Fibroblast of mammary gland (primary cell): ENCODE measurements around the gene RPLP2.

ENCODE experiments used
- DNase-seq: peaks from one replicate; pipeline ENCODE4 v3.0.0-alpha.2; 2010; ENCODE audit warnings: low read depth
- H3K4me3 ChIP-seq: 2 replicates; pipeline ENCODE4 v1.5.1; 2011; ENCODE audit warnings: low read depth, mild to moderate bottlenecking, low read length, moderate library complexity; ENCODE audit not compliant: control insufficient read depth
- TF ChIP-seq, protein P1 (sequence below): conservative IDR thresholded peaks from 2 replicates; pipeline ENCODE4 v1.5.1; 2011; ENCODE audit warnings: low read depth, low read length, inconsistent platforms; ENCODE audit not compliant: control insufficient read depth, insufficient read depth

RPLP2 gene

DNA sequence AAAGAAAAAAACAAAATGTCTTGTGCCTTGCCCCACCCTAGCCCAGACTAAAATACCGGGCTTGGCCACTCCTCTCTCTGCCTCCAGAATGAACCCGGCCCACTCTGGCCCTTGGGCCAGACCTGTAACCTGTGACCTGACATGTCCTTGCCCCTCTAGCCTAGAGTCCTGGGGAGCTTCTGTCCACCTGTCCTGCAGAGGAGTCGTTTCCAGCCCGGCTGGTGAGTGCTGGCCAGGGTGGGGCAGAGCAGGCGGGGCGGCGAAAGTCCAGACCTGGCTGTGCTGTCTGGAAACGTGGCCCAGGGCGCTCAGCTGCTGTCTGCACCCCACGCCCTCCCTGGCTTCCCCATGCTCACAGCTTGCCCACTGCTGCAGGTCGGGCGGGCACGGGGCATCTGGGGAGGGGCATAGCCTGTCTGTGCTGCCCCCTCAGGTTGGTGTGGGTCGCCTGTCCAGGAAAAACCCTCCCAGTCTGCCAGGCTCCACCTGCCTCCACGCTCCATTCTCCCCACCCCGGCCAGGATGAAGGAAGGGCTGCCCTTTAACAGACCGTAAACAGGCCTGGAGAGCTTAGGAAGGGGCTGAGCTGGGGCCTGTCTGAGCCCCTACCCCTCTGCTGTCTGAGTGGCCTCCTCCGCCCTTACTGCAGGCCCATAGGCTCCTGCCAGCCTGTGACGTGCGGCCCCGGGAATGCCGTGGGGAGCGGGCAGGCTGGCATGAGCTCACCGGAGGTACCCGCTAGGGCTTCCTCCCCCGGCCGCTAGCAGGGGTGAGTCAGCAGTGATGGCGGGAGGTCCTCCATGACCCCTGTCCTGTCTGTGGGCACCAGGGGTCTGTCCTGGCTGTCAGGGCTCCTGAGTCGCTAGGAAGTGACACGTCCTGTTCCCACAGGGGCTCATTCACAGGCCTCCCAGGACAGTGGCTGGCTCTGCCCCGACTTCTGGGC lies 24.9 kb downstream of the RPLP2 start:
- peak; percentile 62 for DNase-seq
- H3K4me3 ChIP-seq, result peak overlapping the region; percentile 37
- TF ChIP-seq, protein P1, sequence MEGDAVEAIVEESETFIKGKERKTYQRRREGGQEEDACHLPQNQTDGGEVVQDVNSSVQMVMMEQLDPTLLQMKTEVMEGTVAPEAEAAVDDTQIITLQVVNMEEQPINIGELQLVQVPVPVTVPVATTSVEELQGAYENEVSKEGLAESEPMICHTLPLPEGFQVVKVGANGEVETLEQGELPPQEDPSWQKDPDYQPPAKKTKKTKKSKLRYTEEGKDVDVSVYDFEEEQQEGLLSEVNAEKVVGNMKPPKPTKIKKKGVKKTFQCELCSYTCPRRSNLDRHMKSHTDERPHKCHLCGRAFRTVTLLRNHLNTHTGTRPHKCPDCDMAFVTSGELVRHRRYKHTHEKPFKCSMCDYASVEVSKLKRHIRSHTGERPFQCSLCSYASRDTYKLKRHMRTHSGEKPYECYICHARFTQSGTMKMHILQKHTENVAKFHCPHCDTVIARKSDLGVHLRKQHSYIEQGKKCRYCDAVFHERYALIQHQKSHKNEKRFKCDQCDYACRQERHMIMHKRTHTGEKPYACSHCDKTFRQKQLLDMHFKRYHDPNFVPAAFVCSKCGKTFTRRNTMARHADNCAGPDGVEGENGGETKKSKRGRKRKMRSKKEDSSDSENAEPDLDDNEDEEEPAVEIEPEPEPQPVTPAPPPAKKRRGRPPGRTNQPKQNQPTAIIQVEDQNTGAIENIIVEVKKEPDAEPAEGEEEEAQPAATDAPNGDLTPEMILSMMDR, result no peak

DNA sequence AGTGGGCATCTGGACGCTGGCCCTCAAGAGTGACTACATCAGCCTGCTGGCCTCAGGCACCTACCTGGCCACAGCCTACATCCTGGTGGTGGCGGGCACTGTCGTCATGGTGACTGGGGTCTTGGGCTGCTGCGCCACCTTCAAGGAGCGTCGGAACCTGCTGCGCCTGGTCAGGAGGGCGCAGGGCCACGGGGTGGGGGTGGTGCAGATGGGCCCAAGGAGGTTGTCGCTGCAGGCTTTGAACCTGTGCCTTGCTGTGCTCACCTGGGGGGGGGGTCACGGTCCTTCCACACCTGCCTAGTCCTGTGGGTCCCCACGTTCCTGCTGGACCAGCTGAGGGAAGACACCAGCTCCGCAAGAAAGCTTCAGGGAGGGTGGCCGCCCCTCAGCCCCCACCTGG lies 26.5 kb downstream of the RPLP2 start:
- TF ChIP-seq, protein P1, result no peak
- no peak for DNase-seq
- no peak overlapping the region for H3K4me3 ChIP-seq

DNA sequence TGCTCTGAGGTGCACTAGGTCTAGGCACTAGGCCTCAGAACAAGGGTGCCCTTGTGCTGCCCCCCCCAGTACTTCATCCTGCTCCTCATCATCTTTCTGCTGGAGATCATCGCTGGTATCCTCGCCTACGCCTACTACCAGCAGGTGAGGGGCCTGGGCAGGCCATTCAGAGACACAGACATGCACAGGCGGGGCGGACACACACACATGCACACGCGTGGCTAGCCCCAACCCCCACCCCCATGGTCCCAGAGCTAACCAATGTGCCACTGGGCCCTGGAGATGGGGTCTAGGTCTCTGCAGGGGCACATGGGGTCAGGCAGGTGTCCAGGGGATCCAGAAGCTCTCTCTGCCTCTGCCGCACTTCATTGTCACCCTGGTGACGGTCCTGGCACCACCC lies 26.9 kb downstream of the RPLP2 start:
- no peak for DNase-seq
- no peak overlapping the region for H3K4me3 ChIP-seq
- TF ChIP-seq, protein P1, result no peak

DNA sequence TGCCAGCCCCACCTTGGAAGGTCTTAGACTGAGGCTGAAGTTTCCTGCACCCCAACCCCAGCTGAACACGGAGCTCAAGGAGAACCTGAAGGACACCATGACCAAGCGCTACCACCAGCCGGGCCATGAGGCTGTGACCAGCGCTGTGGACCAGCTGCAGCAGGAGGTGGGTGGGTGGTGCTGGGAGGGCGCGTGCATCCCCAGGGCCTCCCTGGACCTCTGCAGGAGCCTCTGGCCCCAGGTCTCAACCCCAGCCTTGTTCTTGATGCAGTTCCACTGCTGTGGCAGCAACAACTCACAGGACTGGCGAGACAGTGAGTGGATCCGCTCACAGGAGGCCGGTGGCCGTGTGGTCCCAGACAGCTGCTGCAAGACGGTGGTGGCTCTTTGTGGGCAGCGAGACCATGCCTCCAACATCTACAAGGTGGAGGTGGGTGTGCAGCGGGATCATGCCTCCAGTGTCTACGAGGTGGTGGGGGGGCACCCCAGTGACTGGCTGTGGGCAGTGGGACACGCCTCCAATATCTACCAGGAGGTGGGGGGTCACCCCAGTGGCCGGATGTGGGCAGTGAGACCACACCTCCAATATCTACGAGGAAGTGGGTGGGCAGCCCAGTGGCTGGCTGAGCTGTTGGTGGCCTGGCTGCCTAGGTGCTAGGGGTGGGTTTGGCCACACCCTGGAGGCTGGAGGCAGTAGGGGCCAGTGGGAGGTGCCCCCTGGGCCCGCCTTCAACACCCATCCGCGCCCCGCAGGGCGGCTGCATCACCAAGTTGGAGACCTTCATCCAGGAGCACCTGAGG lies 27.6 kb downstream of the RPLP2 start:
- TF ChIP-seq, protein P1, result no peak
- no peak for DNase-seq
- H3K4me3 ChIP-seq, result no peak overlapping the region

DNA sequence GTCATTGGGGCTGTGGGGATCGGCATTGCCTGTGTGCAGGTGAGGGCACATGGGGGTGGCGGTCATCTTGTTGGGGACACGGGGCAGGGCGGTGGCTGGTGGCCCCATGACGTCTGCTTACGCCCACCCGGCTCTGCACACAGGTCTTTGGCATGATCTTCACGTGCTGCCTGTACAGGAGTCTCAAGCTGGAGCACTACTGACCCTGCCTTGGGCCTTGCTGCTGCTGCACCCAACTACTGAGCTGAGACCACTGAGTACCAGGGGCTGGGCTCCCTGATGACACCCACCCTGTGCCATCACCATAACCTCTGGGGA lies 28.2 kb downstream of the RPLP2 start:
- no peak overlapping the region for H3K4me3 ChIP-seq
- DNase-seq, result no peak
- TF ChIP-seq, protein P1, result no peak

DNA sequence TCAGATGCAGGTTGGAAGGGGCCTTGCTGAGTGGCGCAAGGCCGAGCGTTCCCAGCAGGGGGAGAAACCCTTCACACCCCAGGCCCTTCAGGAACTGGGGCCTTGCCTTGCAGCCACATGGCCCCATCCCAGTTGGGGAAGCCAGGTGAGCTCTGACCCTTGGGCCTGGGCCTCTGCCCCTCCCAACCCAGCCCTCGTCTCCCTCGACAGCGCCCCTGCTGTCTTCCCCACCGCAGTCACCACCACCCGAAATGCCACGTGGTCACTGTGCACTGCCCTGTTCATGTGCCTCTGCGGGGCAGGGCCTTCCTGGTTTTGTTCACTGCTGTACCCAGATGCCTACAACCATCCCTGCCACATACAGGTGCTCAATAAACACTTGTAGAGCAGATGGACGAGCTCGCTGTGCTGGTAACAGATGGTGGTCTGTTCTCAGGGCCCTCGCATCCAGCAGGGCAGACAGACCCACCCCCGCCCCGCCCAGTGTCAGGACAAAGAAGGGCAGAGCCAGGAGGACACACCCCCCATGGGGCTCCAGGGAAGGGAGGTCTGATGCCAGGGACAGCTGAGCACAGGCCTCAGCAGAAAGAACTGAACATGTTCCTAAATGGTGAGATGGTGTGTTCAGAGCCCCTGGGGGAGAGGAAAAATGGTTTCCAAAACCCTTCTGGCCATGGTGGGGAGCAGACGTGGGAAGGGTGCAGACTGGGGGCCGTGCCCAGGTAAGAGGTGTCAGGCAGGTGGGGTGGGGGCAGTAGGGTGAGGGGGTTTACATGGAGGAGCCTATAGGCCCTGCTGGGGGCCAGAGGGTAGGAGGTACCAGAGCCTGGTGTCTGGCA lies 28.9 kb downstream of the RPLP2 start:
- H3K4me3 ChIP-seq, result no peak overlapping the region
- TF ChIP-seq, protein P1, result peak; percentile 31
- no peak for DNase-seq
